Stimulated activated CD8-positive, alpha-beta memory T cell treated with anti-CD3 and anti-CD28 coated beads, Interleukin-4, amount 100 ng/mL, for 24 hours (primary cell): Measurements from ENCODE around the gene RFPL3.
"Not testable (repeated sequence)": the region's sequence is repeated elsewhere in the genome, so short reads cannot be mapped to it uniquely, and the experiment has no call there.

Experiments
- DNase-seq: peaks from one replicate; pipeline ENCODE4 v3.0.0-alpha.2; 2020; ENCODE audit warnings: low read depth

The RFPL3 gene

GRCh38 chr22:32331236-32331917, 26.3 kb upstream of the RFPL3 start:
- DNase-seq, result no peak

DNA sequence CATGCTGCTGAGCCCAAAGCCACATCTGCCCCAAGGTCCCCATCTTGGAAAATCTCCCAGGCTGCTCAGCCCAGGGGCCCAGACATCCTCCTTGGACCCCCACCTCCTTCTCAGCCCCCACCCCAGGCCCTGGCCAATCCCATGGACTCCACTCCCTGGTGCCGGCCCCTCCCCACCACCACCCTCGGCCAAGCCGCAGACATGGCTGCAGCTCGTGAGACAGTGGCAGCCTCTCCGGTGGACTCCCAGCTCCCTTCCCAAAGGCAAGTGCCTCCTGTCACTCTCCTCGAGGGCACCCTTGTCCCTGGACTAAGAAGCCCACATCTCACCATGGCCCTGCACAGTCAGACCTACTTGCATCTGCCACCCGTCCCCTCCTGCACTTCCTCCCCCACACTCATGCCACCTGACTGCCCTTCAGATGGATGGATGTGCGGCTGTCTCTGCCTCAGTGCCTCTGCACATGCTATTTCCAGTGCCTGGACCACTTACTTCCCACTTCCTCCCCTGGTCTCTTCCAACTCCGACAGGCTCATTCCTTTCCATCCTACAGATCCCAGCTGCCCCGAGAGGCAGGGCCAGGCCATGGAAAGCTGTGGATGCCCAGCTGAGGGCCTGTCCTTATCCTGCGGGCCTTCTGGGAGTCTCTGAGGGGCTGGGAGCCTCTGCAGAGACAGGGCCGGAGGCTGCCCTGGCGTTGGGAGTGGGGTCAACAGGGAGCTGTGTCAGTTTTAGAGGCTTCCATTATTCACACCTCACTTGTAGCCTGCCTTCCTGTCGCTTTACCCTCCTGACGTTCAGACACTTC, 25.5 kb upstream of the RFPL3 start:
- no peak for DNase-seq

GRCh38 chr22:32333141-32333768, 24.4 kb upstream of the RFPL3 start:
- no peak for DNase-seq

GRCh38 chr22:32333769-32334659, 23.7 kb upstream of the RFPL3 start:
- no peak for DNase-seq

DNA sequence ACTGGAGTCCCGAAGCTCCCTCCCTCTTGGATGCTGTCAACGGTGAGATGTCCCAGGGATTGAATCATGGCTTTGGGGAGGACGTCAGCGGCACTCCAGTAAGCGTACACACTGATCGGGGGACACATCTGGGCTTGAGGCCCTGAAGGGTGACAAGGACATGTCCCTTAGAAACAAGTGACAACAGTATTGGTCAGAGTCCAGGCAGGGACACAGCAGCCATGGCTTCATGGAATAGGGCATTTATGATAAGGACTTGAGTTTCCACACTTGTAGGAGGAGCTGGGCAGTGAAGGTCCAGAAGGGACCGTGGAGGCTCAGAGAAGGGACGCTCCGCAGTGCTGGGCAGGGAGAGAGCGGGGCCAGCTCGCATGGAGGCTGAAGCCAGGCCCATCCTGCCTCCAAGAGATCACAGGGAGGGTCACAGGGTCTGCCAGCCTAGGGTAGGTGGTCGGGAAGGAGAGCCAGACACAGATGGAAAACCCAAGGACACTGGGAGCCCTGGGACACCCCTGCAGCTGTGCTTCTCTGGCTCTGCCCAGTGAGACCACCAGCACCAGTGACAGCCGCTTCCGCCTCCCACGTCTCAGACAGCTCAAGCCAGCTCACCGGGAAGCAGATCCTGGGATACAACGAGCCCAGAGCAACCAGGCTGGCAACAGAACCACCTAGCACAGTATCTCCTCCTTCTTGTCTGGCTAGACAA, 22.9 kb upstream of the RFPL3 start:
- DNase-seq, result no peak

DNA sequence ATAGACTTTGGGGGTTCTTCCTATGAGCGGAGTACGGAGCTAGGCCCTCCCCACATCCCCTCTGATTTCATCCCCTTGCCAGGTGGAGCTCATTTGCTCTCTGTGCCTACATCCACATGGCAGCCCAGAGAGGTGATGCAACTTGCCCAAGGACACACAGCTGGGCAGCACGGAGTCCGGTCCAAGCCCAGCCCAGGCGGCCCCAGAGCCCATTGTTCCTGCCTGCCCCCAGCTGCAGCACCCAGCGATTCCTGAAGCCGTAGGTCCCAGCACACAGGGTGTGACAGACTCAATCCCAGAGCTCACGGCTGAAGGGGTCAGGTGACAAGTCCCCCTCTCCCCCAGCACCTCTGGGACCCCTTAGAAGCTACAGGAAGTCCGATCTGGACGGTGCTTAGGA, 22.2 kb upstream of the RFPL3 start:
- no peak for DNase-seq

- DNase-seq, result no peak
Measured at GRCh38 chr22:32336121-32336603, 21.5 kb upstream of the RFPL3 start.

DNA sequence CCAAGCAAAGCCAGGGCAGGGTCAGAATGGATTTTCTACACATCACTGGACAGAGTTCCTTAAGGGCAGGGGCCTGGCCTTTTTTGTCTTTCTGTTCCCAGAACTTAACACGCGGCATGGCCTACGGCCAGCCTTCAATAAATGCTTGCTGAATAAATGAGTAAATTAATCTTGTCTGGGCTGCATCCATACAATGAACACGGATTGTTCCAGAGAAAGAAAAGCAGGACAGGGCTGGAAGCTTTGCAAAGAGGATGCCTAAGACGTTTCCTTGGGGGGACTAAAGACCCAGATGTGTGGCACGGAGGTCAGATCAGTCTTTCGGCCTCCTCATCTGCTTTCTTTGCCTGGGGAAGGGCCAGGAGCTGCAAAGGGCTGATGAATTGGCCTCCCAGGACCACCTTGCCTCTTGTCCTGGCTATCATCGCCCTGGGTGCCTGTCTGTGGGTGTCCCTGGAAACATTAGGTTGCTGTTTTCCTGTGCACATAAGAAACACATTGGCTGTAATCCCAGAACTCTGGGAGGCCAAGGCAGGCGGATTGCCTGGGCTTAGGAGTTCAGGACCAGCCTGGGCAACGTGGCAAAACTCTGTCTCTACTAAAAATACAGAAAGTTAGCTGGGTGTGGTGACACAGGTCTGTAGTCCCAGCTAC, 20.8 kb upstream of the RFPL3 start:
- DNase-seq, result no peak

- not testable (repeated sequence) for DNase-seq
Measured at GRCh38 chr22:32337425-32337824, 20.2 kb upstream of the RFPL3 start.

DNA sequence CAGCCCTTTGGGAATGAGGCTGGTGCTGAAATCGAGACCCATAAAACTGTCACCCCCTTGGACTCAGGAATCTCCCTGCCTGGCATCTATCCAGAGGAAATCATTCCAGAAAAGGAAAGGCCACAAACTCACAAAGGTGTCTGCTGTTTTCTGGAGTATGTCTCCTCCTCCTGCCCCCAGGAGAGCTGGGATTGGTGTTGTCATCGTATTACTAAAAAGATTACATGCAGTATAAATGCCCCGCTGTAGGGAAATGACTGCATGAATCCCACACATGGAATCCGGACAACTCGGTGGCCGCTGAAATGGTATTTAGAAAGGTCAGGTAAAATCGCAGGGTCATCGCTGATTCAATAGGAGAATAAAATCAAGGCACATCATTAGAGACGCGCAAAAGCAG, 18.9 kb upstream of the RFPL3 start:
- DNase-seq, result no peak

DNA sequence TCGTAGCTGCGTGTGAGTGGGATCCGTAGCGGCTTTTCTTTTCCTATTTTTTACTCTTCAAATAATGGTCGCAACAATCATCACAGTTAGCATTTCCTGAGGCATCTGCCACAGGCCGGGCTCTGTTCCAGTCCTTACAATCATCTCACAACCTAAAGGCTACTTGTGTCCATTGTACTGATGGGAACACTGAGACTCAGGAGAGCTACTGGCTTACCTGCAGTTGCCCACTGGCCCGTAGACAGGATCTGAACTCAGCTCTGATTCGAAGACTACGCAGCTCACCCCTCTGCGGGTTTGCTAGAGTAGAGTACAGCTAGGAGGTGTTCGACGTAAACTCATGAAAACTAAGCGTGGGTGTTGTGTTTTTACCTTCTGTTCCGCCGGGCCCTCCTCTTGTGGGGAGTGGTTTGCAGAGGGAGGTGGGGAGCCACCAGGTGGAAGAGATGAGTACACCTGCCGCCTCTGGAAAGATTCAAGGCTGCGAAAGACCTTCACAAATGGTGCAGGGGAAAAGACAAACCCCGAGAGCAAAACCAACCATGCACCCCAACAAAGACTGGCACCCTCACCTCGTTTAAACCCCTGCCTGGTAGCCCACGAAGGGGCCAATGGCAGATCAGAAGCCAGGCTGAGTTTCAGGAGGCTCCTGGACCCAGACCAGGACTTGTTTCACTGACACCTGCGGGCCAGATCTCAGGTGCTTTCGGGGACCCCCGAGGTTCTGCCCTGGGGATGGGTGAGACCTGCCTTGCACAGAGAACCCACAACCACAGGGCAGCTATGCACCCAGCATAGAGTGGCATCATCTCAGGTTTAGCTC, 18.3 kb upstream of the RFPL3 start:
- DNase-seq, result no peak

GRCh38 chr22:32340411-32340810, 17.3 kb upstream of the RFPL3 start:
- DNase-seq, result no peak

GRCh38 chr22:32341122-32341740, 16.4 kb upstream of the RFPL3 start:
- DNase-seq, result no peak

GRCh38 chr22:32342977-32343376, 14.7 kb upstream of the RFPL3 start:
- no peak for DNase-seq

- no peak for DNase-seq
Measured at GRCh38 chr22:32343941-32344340, 13.7 kb upstream of the RFPL3 start.

GRCh38 chr22:32348031-32348611, 9.5 kb upstream of the RFPL3 start:
- DNase-seq, result no peak

- not testable (repeated sequence) for DNase-seq
Measured at GRCh38 chr22:32351875-32352274, 5.8 kb upstream of the RFPL3 start.

DNA sequence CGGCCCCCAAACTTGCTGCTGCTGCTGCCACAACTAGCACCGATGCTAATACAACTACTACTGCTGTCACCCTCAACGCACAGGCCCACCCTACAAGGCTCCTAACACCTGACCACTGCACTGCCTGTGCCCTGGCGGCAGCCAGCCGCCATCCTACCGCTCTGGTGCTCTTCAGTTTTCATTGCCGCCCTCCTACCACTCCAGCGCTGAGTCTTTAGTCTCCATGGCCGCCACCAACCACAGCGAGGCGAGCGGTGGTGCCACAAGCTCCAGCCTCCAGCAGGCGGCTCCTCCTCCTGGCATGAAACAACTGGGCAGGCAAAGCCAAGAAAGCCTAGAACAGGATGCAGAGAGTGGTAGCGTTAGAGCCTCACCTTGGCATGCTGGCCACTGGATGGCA, 5.0 kb upstream of the RFPL3 start:
- DNase-seq, result no peak

GRCh38 chr22:32353292-32353691, 4.4 kb upstream of the RFPL3 start:
- no peak for DNase-seq
